SK-N-SH (cell line): ENCODE measurements around the gene FMNL2. TPM values are rescaled to one million over a fixed set of nuclear protein-coding genes. Genes with fewer than 3 reads are reported as not detected.

ENCODE experiments used
- CHD2 ChIP-seq: fragments of 150-350 bp; IDR thresholded peaks from 2 replicates; pipeline ENCODE4 v1.6.1; 2018; ENCODE audit warnings: low read length; ENCODE audit not compliant: partially characterized antibody
- EP300 ChIP-seq, 2 experiments: IDR thresholded peaks; 2 replicates each; pipeline versions ENCODE4 v1.4.0 to v1.6.1; 2012; ENCODE audit warnings: borderline replicate concordance in 1 of 2, low read depth in 1 of 2, low read length in 1 of 2
- FOSL2 ChIP-seq: IDR thresholded peaks from 2 replicates; pipeline ENCODE4 v1.4.0; 2012; ENCODE audit warnings: low read depth, mild to moderate bottlenecking, moderate library complexity, borderline replicate concordance
- IRF3 ChIP-seq: fragments of 150-350 bp; IDR thresholded peaks from 2 replicates; pipeline ENCODE4 v1.6.1; 2016; ENCODE audit warnings: mild to moderate bottlenecking, low read depth, low read length
- JUND ChIP-seq: IDR thresholded peaks from 2 replicates; pipeline ENCODE4 v1.4.0; 2012
- MAX ChIP-seq: IDR thresholded peaks from 2 replicates; pipeline ENCODE4 v1.4.0; 2012; ENCODE audit warnings: low read depth
- MXI1 ChIP-seq: IDR thresholded peaks from 2 replicates; pipeline ENCODE4 v1.6.1; 2012; ENCODE audit warnings: mild to moderate bottlenecking, low read depth, low read length, improper control_type of control experiment
- NFIC ChIP-seq: IDR thresholded peaks from 2 replicates; pipeline ENCODE4 v1.4.0; 2012; ENCODE audit warnings: borderline replicate concordance
- NRF1 ChIP-seq: IDR thresholded peaks from 2 replicates; pipeline ENCODE4 v1.6.1; 2012; ENCODE audit warnings: low read depth, mild to moderate bottlenecking, low read length
- RAD21 ChIP-seq: IDR thresholded peaks from 2 replicates; pipeline ENCODE4 v1.6.1; 2012; ENCODE audit warnings: mild to moderate bottlenecking, low read length
- REST ChIP-seq: IDR thresholded peaks from 2 replicates; pipeline ENCODE4 v1.6.1; 2012; ENCODE audit warnings: mild to moderate bottlenecking, low read depth, low read length, moderate library complexity
- RFX5 ChIP-seq: IDR thresholded peaks from 2 replicates; pipeline ENCODE4 v1.6.1; 2012; ENCODE audit warnings: mild to moderate bottlenecking, improper control_type of control experiment, low read length
- RXRA ChIP-seq: IDR thresholded peaks from 2 replicates; pipeline ENCODE4 v1.4.0; 2012; ENCODE audit warnings: low read depth, mild to moderate bottlenecking, borderline replicate concordance
- SMC3 ChIP-seq: IDR thresholded peaks from 2 replicates; pipeline ENCODE4 v1.6.1; 2012; ENCODE audit warnings: low read depth, low read length, improper control_type of control experiment
- TCF12 ChIP-seq: IDR thresholded peaks from 2 replicates; pipeline ENCODE4 v1.4.0; 2012
- USF1 ChIP-seq: IDR thresholded peaks from 2 replicates; pipeline ENCODE4 v1.4.0; 2012; ENCODE audit warnings: low read depth, borderline replicate concordance
- USF2 ChIP-seq: fragments of 150-350 bp; IDR thresholded peaks from 2 replicates; pipeline ENCODE4 v1.6.1; 2017; ENCODE audit warnings: antibody characterized with exemption, low read length, low read depth, borderline replicate concordance
- YY1 ChIP-seq: IDR thresholded peaks from 2 replicates; pipeline ENCODE4 v1.4.0; 2012; ENCODE audit warnings: low read depth, mild to moderate bottlenecking
- ZBTB33 ChIP-seq: IDR thresholded peaks from 2 replicates; pipeline ENCODE4 v1.4.0; 2012; ENCODE audit warnings: low read depth, borderline replicate concordance
- polyA plus RNA-seq, 3 experiments: library from polyadenylated mRNA; depleted of rRNA; stranded (reverse); fragments of >200 nt; gene quantifications; 2 replicates each; pipeline ENCODE4 v1.2.3, GENCODE V29; 2012

FMNL2 gene
- polyA plus RNA-seq, 1 of the 3 experiments (the other 2 are of a cell fraction): 14.5 TPM

- peak; percentile 32; the same call in 1 of the 2 replicates for TF ChIP-seq ZBTB33
- peak; percentile 66 for TF ChIP-seq JUND
- no peak for TF ChIP-seq YY1
- TF ChIP-seq USF2: no peak
- no peak for TF ChIP-seq RFX5
- peak; percentile 88 for TF ChIP-seq TCF12
- TF ChIP-seq EP300 (IDR thresholded peaks at IDR 0.05; ENCODE audit: borderline replicate concordance in 1 of 2, low read depth in 1 of 2, low read length in 1 of 2): peak; percentile 29 to 59; a peak in 2 of 4 replicates
- no peak for TF ChIP-seq NRF1
- TF ChIP-seq RAD21: no peak
- no peak for TF ChIP-seq SMC3
- peak; percentile 82 for TF ChIP-seq FOSL2
- no peak for TF ChIP-seq IRF3
- TF ChIP-seq USF1: peak; percentile 43; the same call in 1 of the 2 replicates
- TF ChIP-seq REST: no peak
- no peak for TF ChIP-seq CHD2
- 0 out of 2 replicates have a peak, but pooled peaks have one; percentile 53 for TF ChIP-seq MAX
- no peak for TF ChIP-seq RXRA
- TF ChIP-seq MXI1: no peak
- TF ChIP-seq NFIC: peak; percentile 65
These were observed 238.2 kb downstream of the FMNL2 start (continued) for GRCh38 chr2:152573168-152573567.
